GM19455 (cell line): ENCODE data around the gene ARHGEF4.

Source experiments
- ATAC-seq: cut with Tn5 transposase; IDR thresholded peaks from one replicate; pipeline ENCODE4 v1.9.1; 2021; ENCODE audit not compliant: unreplicated experiment

The ARHGEF4 gene

GRCh38 chr2:130915149-130915548 is 78.4 kb downstream of the ARHGEF4 start:
- no peak for ATAC-seq

- ATAC-seq: no peak
These were observed 79.1 kb downstream of the ARHGEF4 start for GRCh38 chr2:130915595-130916437.

- no peak for ATAC-seq
These were observed 79.7 kb downstream of the ARHGEF4 start for GRCh38 chr2:130916438-130916705.

GRCh38 chr2:130917006-130917688 is 80.4 kb downstream of the ARHGEF4 start:
- no peak for ATAC-seq

DNA sequence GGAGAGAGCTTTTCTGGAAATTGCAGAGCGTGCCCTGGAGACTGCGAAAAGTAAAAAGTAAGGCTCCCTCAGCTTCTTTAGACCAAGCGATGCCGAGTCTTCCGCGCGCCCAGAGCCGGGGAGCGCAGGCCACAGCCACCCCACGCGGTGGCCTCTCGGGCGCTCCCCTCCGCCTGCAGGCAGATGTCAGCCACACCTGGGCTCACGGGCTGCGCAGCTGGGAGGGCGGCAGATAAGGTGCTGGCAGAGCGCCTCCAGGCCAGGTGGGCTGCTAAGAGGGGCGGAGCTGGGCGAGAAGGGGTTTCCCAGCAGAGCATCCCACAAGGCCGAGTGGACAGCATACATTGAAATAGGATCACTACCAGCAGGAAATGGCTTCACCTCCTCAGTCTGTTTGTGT is 81.7 kb downstream of the ARHGEF4 start:
- no peak for ATAC-seq

GRCh38 chr2:130920415-130921163 is 83.9 kb downstream of the ARHGEF4 start:
- ATAC-seq: no peak

DNA sequence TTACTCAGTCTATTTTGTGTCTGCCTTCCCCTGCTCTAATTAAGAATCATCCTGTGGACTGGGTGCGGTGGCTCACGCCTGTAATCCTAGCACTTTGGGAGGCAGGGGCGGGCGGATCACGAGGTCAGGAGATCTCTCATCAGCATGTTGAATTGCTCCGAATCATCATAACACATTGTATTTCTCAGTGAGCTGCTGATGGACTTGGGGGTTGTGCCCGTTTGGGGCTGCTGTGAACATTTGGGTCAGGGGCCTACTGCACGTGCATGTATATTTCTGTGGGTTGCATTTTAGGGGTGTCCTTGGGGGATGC is 84.4 kb downstream of the ARHGEF4 start:
- no peak for ATAC-seq

- ATAC-seq: no peak
These were observed 85.7 kb downstream of the ARHGEF4 start for GRCh38 chr2:130922417-130922816.

DNA sequence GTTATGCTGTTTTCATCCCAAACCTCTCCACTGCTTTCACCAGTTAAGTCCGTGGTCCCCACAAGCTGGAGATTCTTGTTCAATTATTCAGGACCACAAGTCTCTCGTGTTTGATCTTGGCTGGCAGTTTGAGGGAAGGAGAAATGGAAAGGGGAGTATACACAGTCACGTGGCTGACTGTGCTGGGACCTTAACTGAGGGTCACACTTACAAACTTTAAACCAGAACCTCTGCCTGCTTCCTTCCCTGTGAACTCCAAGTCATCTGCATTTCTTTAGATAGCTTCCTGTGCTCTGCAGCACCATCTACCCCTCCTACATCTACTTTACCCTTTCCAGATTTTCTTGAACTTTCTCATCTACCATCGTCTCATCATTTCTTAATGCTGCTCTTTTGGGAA is 91.7 kb downstream of the ARHGEF4 start:
- no peak for ATAC-seq

DNA sequence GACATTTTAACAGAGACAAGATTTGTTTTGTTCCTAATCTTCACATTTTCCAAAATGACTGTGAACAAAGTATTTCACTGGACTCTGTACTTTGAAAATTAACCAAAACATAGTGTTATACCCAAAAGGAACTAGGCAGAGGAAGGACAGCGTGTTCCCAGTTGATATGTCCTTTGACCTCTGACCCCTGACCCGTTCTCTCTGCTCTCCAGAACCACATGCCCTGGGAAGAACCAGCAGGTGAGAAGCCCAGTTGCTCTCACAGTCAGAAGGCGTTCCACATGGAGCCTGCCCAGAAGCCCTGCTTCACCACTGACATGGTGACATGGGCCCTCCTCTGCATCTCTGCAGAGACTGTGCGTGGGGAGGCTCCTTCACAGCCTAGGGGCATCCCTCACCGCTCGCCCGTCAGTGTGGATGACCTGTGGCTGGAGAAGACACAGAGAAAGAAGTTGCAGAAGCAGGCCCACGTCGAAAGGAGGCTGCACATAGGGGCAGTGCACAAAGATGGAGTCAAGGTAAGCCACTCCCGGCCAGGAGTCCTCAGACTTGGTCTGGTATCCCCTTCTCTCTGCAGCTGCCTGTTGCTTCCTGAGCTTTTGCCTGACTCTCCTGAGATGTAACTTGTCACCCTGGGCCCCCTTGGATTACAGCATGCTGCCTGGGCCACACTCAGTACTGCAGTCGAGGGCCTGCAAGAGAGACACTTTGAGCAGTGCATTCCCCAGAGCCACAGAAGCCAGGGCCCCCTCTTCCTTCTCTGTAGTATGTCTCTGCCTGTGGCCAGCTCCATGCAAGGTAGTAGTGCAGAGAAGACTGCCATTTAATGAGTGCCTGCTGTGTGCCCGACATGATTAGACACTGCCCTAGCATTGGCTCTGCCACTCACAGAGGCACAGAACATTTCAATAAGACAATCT is 94.3 kb downstream of the ARHGEF4 start:
- ATAC-seq: no peak

DNA sequence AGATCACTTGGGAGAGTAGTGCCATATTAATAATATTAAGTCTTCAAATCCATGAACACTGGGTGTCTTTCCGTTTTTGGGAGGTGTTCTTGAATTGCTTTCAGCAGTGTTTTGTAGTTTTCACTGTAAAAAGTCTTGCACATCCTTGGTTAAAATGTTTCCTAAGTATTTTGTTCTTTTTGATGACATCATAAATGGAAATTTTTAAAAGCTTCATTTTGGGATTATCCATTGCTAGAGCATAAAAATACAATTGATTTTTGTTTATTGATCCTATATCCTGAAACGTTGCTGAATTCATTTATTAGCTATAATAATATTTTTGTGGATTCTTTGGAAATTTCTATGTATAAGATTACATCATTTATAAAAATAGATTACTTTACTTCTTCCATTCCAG is 96.8 kb downstream of the ARHGEF4 start:
- ATAC-seq: no peak

- no peak for ATAC-seq
These were observed 99.7 kb downstream of the ARHGEF4 start for GRCh38 chr2:130936451-130936850.

GRCh38 chr2:130947967-130948366 is 111.3 kb downstream of the ARHGEF4 start:
- no peak for ATAC-seq

DNA sequence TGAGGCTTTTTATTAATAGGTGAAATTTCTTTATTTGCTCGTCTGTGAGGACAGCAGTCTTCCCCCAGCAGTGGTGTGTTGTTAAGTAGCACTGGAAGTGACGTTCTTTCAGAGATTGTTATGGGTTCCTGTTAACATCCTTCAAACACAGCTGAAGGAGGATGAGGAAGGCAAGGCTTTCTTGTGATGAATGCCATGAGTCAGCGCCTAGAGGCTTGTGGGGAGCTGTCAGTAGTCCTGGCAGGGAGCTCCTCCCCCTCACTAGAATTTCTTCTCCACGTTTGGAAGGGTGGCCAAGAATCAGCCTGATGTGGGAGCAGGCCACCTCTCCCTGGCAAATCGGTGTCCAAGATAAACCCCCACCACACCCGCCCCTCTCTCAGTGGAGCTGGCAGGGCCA is 113.2 kb downstream of the ARHGEF4 start:
- no peak for ATAC-seq

DNA sequence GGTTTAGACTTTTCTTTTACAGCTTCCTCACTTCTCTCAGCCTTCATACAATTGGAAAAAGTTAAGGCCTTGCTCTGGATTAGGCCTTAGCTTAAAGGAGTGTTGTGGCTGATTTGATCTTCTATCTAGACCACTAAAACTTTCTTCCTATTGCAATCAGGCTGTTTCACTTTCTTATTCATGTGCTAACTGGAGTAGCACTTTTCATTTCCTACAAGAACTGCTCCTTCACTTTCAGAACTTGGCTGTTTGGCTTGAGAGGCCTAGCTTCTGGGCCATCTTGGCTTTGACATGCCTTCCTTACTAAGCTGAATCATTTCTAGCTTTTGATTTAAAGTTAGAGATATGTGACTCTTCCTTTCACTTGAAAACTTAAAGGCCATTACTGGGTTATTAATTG is 114.3 kb downstream of the ARHGEF4 start:
- ATAC-seq: no peak

- no peak for ATAC-seq
These were observed 118.2 kb downstream of the ARHGEF4 start for GRCh38 chr2:130954873-130955272.

GRCh38 chr2:130957915-130958314 is 121.2 kb downstream of the ARHGEF4 start:
- no peak for ATAC-seq

- no peak for ATAC-seq
These were observed 126.6 kb downstream of the ARHGEF4 start for GRCh38 chr2:130963196-130963848.

GRCh38 chr2:130963849-130964793 is 127.4 kb downstream of the ARHGEF4 start:
- no peak for ATAC-seq

- no peak for ATAC-seq
These were observed 128.2 kb downstream of the ARHGEF4 start for GRCh38 chr2:130964931-130965330.
